ENCODE measurements around the gene ZNF184.

The ZNF184 gene

GRCh38 chr6:27478141-27478705, 5.3 kb upstream of the ZNF184 start:
- TF ChIP-seq CTCF (conservative IDR thresholded peaks at IDR 0.05; ENCODE audit: low read depth, low read length) = no peak
- peak; percentile 47 for DNase-seq (ENCODE audit: low read depth)
- peak overlapping the region; percentile 69 for H3K4me3 ChIP-seq (ENCODE audit: low read depth, low read length)

GRCh38 chr6:27477318-27478013, 4.6 kb upstream of the ZNF184 start:
- DNase-seq (ENCODE audit: low read depth) = no peak
- H3K4me3 ChIP-seq (ENCODE audit: low read depth, low read length) = peak overlapping the region; percentile 69
- no peak for TF ChIP-seq CTCF (conservative IDR thresholded peaks at IDR 0.05; ENCODE audit: low read depth, low read length)

- no peak for DNase-seq (ENCODE audit: low read depth)
- no peak for TF ChIP-seq CTCF (conservative IDR thresholded peaks at IDR 0.05; ENCODE audit: low read depth, low read length)
- H3K4me3 ChIP-seq (ENCODE audit: low read depth, low read length) = no peak overlapping the region
These were observed 3.2 kb upstream of the ZNF184 start for GRCh38 chr6:27476090-27476489.

GRCh38 chr6:27474672-27475071, 1.8 kb upstream of the ZNF184 start:
- no peak for TF ChIP-seq CTCF (conservative IDR thresholded peaks at IDR 0.05; ENCODE audit: low read depth, low read length)
- no peak overlapping the region for H3K4me3 ChIP-seq (ENCODE audit: low read depth, low read length)
- no peak for DNase-seq (ENCODE audit: low read depth)

GRCh38 chr6:27474172-27474465, 1.2 kb upstream of the ZNF184 start:
- no peak for TF ChIP-seq CTCF (conservative IDR thresholded peaks at IDR 0.05; ENCODE audit: low read depth, low read length)
- no peak for DNase-seq (ENCODE audit: low read depth)
- H3K4me3 ChIP-seq (ENCODE audit: low read depth, low read length) = no peak overlapping the region

GRCh38 chr6:27472182-27472616, 706 bp downstream of the ZNF184 start:
- H3K4me3 ChIP-seq (ENCODE audit: low read depth, low read length) = peak overlapping the region; percentile 74
- peak; percentile 18 for TF ChIP-seq CTCF (conservative IDR thresholded peaks at IDR 0.05; ENCODE audit: low read depth, low read length)
- peak; percentile 67 for DNase-seq (ENCODE audit: low read depth)

Measured in choroid plexus epithelial cell (primary cell).